GM18511 (cell line): ENCODE data around the gene CCER1.
"Not testable (repeated sequence)": the region's sequence is repeated elsewhere in the genome, so short reads cannot be mapped to it uniquely, and the experiment has no call there.

ENCODE experiments used
- ATAC-seq: cut with Tn5 transposase; IDR thresholded peaks from one replicate; pipeline ENCODE4 v1.9.1; 2021; ENCODE audit warnings: mild to moderate bottlenecking, moderate library complexity; ENCODE audit not compliant: unreplicated experiment

The CCER1 gene, protein sequence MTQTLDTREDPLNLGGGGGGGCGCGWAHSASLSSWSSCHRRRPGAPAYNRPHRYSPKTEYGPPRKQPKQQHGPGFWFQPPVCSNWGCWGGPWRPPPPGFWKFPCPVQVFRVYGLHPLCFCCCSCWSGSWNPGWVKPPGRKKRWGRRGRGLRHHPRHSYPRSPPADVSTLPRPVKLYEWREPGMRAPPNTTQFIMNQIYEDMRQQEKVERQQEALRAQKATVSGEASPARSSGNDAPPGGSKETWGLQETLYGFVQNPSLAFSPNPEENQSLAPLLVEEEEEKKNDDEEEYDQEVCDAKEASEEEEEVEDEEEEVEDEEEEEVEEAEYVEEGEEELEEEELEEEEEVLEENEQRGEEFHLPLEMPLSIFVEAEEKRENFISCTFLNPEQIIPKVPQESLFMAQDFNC

DNA sequence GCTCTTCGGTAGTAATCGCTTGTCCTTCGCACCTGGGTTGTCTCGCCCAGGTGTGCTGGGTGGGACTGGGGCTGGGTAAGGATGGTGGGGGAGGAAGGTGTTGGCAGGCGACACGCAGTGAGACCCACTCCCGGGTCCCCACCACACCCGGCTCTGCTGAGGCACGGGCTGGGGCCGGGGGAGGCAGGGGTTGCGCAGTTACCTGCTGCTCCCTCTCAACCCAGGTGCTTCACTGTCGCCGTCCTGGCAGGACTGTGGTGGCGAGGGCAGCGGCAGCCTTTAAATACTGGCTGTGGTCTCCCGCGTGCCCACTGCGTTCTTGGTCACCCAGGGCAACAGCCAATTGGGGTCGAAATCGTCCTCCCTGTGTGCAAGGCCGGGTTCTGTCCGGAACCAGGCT is at the start of gene CCER1:
Gene CCER1 (minus strand): TSS at position 256 of the 400 bp plus-strand sequence. CDS start 434 bp downstream, outside the sequence.
- no peak for ATAC-seq

DNA sequence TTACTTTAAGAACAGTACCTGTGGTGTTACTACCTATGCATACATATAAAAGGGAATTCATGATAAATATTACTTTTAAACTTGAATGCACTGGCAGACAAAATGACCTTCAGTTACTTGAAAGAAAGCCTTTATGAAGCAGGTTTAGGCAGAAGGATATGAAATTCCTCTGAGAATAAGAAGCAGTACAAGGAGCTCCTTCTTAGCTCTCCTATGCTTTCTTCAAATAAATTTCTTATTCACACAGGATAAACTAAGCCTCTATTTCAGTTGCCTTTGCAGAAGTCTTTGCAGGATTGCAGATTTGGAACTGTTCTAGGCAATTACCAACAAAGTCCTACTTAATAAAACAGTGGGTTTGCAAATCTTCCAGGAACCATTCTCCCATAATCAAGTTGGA is 48.8 kb upstream of the CCER1 start:
- ATAC-seq: no peak

DNA sequence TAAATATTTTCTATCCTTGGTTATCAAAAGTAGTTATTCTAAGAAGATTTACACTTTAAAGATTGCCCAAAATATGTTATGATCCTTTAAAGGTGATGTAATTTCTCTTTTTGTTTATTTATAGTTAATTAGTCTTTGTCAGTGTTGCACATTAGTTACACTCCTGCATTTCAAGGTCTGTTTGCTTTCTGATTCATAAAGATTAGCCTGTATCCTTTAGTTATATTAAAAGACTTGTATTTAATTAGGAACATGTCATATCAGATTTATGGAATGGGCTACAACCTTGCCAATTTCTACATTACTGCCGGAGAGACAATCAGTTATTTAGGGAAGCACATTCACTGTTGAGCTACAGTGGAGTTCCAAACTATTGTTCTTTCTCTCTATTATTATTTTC is 46.3 kb upstream of the CCER1 start:
- no peak for ATAC-seq

DNA sequence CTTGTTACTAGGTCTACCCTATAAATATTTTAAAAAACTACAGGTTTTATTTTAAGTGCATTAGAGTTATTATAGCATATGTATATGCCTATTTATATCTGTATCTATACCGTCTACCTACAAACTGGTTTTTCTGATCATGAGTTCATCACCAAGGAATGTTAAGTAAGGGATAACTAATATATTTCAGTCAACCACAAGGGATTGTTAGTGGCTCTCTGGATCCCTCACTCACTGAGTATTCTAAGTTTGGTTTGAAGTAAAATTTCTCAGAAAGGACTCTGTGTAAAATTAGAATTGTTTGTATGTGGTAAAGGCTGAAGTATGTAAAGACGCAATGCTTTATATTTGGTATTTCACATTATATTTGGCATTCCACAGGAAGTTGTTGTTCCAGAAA is 45.0 kb upstream of the CCER1 start:
- no peak for ATAC-seq

DNA sequence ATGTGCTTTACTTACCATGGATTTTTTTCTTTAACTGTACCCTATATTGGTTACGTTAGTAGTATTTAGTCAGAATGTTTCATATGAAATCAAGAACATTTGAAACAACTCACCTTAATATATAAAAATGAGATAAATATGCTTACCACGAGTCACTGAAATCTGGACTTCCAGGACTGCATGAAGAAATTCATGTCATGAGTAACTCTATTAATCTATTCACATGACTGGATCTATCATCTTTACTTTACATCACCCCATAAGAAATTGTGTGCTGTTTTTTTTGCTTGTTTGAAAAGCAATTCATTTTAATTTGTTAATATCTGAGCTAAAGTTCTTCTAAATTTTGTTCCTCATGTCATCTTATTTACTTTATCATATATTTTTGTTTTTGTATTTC is 44.6 kb upstream of the CCER1 start:
- ATAC-seq: no peak

DNA sequence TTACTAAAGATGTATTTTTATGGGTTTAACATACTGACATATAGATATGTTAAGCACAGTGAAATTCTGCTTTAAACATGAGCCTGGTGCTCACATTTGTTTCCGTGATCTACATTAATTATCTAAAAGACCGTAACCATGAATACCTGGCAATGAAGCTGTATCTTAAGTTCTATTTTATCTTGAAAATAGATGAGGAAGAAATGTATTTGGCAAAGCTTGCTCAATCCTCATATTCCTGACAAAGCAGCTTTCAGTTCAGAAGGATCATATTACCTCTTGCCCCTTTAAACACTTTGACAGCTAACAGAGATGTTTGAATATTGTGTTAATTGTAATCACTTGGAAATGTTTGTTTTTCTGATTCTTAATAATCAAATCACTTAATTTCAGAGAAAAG is 40.0 kb upstream of the CCER1 start:
- ATAC-seq: no peak

DNA sequence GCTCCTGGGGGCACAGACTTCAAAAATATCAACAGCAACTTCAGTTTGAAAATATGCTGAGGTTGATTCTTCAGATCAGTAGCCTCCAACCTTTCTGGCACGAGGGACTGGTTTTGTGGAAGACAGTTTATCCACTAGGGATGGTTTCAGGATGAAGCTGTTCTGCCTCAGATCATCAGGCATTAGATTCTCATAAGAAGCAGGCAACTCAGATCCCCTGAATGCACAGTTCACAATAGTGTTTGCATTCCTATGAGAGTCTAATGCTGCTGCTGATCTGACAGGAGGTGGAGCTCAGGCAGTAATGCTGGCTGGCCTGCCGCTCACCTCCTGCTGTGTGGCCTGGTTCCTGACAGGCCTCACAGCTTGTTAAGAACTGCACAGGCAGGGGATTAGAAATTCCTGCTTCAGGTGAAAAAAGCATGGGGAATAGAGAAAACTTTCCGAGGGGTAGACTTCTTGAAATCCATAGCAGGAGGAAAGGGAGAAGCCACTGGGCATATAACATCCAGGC is 37.0 kb upstream of the CCER1 start:
- ATAC-seq: no peak

DNA sequence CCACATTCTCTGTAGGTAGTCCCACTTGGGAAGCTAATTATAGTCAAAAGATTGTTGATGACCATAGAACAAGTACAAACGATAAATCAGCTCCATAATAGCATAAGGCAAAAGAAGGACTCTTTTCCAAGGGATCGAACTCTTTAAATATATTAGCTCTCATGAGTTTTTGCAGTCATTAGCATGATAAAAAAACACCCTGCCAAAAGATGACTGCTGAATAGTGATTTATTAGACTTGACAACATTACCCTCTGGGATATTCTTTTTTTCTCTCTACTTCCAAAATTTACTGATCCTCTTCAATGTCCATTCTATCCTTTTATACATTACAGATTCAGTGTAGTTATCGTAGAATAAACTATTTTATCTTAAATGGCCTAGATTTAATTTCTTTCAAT is 35.6 kb upstream of the CCER1 start:
- ATAC-seq: no peak

DNA sequence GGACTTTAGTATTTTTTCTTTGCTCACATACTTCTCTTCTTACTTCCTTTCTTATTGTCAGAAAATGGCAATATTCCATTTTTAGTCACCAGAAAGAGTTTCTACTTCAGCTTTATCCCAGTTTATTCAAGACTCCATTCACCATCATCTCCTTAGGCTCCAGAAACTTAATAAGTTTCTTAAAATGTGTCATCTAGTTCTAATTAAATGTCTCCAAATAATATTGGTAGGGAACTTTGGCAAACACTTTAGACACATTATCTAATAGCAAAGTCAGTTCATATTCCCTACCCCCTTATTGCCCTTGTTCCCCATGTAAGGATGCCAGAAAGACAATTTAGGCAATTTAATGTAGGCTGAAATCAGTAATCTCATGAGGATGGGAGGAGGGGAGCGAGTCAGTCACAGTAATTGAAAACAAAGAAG is 34.7 kb upstream of the CCER1 start:
- no peak for ATAC-seq

DNA sequence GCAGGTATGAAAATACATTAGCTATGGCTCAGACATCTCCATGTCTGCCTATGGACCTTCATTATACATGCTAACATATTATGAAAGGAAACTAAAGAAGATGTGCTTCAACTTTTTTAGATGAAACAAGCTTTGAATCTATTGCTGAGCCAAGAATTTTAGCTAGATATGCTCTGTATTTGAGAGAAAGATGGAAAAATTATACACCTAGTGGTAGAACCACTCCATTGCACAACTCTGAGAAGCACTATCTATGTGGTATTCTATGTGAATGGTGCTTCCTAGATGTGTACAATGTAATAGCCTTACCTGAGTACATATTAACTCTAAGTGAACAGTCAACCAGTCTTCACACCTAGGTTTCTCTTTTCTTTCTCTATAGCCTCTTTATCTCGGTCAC is 32.5 kb upstream of the CCER1 start:
- peak; percentile 57 for ATAC-seq

DNA sequence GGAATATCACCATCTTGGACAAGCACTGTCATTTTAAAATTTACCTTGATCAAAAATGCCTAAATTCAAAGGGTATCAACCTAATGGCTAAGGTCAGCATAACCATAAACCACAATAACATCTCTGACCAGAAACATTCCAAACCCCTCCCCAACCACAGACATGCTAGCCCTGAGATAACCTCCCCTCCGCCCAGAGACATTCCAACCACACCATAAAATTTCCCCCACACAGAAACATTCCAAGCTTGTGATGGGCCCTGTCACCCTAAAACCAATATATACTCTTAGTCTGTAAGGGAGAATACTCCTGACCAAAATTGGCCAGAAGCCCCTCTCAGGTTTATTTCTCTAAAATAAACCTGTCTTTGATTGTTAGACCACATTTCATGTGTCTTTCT is 32.1 kb upstream of the CCER1 start:
- ATAC-seq: no peak

DNA sequence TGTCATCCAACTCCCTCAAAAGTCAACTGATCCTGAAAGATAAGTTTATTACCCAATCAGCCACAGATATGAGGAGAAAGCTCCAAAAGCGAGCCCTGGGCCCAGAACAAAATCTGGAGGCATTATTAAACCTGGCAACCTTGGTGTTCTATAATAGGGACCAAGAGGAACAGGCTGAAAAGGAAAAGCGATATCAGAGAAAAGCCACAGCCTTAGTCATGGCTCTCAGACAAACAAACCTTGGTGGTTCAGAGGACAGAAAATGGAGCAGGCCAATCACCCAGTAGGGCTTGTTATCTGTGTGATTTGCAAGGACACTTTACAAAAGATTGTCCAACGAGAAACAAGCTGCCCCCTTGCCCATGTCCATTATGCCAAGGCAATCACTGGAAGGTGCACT is 30.4 kb upstream of the CCER1 start:
- not testable (repeated sequence) for ATAC-seq

DNA sequence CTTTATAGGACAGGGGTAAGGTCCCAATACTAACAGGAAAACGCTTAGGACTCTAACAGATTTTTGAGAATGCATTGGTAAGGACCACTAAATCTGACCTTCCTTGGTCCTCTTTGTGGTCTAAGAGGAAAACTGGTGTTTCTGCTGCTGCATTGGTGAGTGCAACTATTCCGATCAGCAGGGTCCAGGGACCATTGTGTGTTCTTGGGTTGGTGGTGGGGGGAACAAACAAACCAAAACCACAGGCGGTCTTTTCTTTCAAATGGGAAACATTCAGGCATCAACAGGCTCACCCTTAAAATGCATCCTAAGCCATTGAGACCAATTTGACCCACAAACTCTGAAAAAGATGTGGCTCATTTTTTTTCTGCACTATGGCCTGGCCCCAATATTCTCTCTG is 29.1 kb upstream of the CCER1 start:
- no peak for ATAC-seq

DNA sequence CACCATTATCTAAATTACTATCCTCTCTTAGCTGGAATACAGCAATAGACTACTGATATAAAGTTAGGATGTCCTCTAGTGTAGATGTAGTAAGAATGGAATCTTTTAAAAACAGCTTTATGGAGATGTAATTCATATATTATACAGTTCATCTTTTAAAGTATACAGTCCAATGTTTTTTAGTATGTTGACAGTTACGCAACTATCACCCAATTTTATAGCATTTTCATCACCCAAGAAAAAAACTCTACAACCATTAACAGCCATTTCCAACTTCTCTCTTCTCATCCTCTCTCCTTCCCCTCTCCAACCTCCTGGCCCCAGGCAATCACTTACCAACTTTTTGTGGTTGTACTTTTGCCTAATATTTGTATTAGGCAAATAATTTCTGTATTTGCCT is 27.2 kb upstream of the CCER1 start:
- no peak for ATAC-seq

DNA sequence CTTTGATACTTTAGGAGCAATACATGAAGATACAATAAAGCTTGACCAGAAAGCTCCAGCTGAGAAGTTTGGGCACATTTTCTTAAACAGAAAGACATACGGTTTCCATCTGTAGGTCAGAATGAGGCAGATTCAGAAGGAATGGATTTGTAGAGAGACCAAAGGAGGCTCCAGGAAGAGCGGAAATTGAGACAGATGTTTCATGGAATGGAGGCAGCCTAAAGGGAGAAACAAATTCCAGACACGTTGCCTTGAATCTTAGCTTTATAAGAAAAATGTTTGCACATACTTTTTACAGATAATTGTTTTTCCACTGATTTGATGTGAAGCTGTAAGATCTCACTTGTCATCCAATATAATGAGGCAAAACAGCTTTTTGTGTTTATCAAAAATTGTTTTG is 25.0 kb upstream of the CCER1 start:
- ATAC-seq: no peak

DNA sequence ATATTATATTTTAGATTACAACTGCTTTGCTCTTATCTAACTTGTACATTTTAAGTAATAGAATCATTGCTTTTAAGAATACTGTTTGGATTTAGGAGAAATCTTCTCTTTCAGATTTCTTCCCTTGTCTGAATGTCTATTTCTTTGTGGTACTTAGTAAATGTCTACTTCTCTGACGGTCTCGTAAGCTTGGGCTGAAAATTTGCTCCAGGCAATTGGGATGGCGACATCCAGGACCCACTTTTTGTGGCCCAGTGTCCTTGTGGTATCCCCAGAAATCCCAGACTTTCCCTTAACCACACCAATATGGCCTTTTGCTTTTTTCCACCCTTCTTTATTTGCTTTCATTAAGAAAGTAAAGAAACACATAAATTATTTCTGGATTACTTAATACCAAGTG is 24.0 kb upstream of the CCER1 start:
- ATAC-seq: no peak

DNA sequence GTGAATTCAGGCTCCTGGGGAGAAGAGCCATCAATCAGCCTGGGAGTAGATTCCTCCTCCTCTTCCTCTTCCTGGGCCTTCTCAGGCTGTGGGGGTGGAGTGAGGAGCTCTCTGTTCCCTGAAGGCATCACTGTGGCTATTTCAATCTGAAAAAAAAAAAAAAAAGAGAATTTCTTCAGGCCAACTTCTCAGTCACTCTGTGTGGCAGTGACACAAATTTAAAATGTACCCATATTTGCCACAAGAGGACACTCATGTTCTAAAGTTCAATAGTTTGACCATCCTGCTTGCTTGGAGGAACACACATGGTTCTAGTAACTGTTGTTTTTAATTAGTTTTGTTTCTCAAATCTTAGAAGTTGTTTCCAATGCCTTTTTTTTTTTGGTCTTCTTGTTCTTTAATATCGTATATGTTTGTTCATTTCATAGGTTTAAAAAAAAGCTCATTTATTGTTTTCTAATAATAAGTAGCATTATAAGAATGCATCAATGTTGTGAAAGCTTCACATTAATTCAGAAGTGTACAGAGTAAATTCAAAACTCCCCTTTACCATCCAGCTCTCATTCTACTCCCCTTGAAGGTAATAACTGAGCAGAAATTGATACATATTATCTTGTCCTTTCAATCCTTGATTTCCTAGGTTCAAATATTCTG is 23.3 kb upstream of the CCER1 start:
- ATAC-seq: peak; percentile 87

DNA sequence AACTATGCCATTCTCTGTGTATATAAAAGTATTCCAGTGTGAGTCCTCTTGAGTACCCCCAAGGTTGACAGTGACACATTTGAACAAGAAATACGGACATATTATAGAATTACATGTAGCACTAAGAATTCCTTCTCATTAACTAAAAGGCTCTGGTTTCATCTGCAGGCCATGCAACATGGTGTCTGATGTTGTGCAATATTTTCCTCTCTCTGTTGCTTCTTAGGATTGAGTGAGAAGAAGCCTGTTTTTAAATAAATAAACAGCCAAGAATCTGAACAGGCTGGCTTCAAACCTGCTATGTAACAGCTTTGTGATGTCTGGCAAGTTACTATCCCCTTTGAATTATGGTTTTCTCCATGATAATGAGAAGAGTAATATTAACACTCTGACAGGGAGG is 22.2 kb upstream of the CCER1 start:
- ATAC-seq: no peak

DNA sequence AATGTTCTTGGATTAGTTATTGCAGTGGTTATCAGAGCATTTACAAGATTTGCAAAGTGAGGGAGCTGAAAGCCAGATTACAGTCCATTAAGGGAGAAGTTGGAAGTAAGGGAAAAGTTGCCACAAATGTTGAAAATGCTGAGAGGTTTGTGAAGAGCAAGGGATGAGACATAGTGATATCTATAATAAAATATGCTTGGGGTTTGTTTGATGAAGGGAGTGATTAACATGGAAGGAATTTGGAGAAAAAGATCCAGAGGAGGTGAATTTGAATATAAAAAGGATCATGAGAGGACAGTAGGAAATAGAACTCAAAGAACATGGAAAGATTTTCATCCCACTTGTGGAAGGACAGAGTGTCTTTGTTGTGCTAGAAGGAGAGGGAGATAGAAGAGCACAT is 19.3 kb upstream of the CCER1 start:
- ATAC-seq: no peak

DNA sequence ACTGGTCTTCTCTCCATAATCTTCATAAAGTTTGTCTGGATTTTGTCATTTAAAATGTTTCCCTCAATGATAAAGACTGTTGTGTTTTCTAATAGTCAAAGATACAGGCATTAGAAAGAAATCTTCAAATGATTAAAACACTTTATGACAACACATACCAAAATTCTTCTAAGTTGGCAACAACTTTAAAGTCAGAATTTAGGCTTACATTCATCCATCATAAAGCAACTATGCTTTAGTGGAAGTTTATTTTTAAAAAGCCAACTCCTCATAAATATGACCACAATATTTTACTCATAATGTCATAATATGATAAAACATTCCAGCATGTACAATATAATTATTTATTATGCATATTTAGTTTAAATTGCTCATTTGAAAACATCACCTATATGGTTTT is 17.2 kb upstream of the CCER1 start:
- no peak for ATAC-seq

DNA sequence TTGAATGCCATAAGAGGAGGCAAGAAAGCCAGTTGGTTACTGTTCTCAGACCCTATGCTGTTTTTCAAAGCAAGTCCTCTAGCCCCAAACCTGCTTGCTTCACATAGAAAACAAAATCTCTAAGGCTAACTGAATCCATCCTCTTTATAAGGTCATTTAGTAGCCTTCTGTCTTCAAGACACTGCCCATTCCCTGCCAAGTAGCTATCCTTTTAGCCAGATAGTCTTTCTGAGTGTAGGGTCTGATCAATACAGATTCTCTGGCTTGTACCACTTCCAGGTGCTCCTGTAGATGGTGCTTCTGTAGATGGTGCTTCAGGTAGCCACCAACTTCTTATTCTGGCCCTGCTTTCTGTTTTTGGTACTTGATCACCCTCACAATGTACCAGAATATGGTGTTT is 15.9 kb upstream of the CCER1 start:
- ATAC-seq: no peak

DNA sequence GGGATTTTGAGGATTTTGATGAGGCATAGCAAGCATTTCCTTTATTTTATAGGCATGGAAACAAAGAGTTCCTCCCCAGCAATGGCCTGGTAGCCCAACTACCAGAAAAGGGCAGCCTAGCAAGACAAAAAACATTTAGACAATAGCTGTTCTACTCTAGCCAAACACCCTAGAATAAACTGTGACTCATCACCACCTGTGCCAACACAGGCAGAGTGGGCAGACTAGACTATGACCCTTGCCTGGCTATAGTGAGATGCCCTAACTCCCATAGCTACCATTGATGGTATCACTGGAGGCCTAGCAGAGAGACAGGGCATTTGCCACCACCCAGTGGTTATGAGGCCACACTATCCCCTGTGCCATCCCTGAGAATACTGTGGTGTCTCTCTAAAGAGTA is 15.5 kb upstream of the CCER1 start:
- no peak for ATAC-seq
